ENCODE data around the gene JPH3.

DNA sequence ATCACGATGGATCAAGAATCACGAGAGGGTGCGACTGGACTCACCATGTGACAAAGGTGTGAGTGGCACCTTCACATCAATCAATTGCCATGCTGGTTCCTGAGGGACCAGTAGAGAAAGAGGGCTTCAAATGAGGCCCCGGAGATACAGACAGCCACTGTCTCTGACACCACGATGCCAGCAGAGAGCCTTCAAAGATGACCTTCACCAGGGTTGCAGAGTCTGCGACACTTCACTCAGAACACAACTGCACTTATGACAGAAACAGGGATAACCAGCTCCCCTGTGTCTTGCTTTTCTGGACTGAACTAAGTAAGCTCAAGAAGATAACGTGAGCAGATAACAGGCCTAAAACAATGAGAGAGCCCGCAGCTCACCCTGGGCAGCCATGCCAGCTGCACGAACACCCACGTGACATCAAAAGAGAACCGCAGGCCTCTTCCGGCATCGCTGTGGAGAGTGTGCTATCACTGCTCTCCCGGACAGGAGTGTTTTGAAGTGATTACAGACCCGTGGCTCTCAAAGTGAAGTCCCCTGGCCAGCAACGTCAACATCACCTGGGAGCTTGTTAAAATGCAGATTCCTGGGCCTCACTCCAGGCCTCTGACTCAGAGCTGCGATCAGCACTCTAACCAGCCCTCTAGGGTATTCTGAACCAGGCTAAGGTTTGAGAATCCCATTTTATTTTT lies 127.1 kb downstream of the JPH3 start:
- TF ChIP-seq, protein P1, sequence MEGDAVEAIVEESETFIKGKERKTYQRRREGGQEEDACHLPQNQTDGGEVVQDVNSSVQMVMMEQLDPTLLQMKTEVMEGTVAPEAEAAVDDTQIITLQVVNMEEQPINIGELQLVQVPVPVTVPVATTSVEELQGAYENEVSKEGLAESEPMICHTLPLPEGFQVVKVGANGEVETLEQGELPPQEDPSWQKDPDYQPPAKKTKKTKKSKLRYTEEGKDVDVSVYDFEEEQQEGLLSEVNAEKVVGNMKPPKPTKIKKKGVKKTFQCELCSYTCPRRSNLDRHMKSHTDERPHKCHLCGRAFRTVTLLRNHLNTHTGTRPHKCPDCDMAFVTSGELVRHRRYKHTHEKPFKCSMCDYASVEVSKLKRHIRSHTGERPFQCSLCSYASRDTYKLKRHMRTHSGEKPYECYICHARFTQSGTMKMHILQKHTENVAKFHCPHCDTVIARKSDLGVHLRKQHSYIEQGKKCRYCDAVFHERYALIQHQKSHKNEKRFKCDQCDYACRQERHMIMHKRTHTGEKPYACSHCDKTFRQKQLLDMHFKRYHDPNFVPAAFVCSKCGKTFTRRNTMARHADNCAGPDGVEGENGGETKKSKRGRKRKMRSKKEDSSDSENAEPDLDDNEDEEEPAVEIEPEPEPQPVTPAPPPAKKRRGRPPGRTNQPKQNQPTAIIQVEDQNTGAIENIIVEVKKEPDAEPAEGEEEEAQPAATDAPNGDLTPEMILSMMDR (IDR thresholded peaks at IDR 0.05 in 8 of 11, conservative IDR thresholded peaks at IDR 0.05 in 3 of 11), result no peak
- TF ChIP-seq POLR2AphosphoS5 (IDR thresholded peaks at IDR 0.05) (peak in 1 of 3 donors; percentile 51), POLR2A (IDR thresholded peaks at IDR 0.05) (no peak)
